Fibroblast of skin of left quadriceps (primary cell): ENCODE results near the gene ADCYAP1R1.

ENCODE experiments used
- DNase-seq, 2 experiments: peaks; one replicate each; pipeline ENCODE4 v3.0.0-alpha.2; 2013; ENCODE audit warnings: low read depth in 2 of 2

ADCYAP1R1 gene

DNA sequence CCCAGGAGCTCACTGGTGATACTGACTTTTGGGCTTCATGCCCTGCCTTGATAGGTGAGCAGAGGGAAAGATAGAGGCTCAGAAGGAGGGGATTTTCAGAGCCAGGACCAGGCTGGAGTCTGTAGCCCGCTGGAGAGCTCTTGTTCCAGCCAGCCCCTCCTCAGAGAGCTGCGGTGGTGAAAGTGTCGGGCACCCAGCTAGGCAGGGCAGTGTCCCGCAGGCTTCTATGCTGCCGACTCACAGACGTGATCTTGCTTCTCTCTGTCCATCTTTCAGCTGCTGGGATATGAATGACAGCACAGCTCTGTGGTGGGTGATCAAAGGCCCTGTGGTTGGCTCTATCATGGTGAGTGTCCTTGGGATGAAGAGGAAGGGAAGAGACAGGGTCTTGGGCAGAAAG is 35.2 kb downstream of the ADCYAP1R1 start:
- no peak for DNase-seq

DNA sequence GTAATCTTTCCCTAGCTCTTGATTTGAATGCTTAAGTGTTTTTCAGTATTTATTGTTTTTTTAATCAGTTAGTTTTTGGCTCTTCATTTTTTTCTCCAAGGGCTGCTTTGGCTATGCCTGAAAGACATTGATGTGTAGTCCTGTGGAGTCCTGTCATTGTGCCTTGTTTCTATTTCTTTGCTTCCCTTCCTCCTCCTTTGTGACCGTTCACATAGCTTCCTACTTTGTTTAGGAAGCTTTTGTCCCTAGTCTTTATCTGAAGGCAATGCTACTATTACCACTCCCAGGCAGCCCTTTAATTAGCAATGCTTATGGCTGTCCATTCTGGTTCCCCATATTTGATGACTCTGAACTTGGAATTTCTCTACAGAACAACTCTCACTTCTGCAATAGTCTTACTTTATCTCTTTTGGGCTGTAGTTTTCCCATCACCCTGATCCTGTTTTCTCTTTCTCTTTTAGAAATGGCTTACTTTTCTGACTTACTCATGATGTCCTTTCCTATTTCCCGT is 39.9 kb downstream of the ADCYAP1R1 start:
- no peak for DNase-seq

DNA sequence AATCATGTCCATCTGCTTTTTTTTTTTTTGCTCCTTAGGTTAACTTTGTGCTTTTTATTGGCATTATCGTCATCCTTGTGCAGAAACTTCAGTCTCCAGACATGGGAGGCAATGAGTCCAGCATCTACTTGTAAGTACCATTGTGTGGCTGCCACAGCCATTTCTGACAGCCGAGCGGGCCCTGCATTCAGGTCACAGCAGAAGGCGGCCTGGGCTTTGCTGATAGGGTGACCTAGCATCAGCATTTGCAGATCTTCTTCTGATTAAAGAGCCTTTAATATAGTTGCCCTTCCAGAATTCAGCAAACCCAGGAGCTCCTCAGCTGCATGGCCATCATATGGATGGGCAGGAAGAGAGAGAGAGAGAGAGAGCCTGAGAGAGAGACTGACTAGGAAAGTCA is 40.5 kb downstream of the ADCYAP1R1 start:
- no peak for DNase-seq

DNA sequence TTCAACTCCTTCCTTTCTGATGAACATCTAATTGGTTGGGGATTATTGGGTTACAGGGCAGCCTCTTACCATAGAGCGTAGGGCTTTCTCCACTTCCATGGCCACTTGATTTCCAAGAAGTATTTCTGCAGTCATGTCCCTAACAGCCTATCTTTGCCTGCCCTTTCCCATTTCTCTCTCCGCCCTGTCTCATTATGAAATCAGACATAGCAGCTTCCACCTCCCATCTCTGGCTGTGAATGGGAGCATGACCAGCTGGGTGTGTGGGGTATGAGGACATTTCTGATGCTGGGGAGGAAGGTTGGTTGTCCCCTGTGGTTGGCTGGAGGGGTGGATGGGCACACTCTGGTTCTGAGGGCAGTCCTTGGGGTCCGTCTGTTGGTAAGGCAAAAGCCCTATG is 41.2 kb downstream of the ADCYAP1R1 start:
- no peak for DNase-seq

DNA sequence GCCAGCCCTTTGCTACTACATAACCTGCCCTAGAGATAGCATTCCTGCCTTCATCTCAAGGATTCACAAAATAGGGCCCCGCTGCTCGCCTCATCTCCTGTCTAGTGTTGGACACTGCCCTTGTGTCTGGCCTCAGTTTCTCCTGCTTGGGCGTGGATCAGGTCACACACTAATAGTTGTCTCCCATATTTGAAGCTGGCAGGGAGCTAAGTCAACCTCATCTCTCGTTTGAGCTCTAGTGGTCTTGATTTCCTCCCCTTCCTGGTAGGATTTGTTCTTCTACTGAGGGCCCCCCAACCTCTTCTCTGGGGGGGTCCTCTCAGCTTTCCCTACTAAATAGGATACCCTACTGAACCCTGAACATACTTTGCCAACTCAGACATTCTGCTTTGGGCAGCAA is 42.2 kb downstream of the ADCYAP1R1 start:
- no peak for DNase-seq

DNA sequence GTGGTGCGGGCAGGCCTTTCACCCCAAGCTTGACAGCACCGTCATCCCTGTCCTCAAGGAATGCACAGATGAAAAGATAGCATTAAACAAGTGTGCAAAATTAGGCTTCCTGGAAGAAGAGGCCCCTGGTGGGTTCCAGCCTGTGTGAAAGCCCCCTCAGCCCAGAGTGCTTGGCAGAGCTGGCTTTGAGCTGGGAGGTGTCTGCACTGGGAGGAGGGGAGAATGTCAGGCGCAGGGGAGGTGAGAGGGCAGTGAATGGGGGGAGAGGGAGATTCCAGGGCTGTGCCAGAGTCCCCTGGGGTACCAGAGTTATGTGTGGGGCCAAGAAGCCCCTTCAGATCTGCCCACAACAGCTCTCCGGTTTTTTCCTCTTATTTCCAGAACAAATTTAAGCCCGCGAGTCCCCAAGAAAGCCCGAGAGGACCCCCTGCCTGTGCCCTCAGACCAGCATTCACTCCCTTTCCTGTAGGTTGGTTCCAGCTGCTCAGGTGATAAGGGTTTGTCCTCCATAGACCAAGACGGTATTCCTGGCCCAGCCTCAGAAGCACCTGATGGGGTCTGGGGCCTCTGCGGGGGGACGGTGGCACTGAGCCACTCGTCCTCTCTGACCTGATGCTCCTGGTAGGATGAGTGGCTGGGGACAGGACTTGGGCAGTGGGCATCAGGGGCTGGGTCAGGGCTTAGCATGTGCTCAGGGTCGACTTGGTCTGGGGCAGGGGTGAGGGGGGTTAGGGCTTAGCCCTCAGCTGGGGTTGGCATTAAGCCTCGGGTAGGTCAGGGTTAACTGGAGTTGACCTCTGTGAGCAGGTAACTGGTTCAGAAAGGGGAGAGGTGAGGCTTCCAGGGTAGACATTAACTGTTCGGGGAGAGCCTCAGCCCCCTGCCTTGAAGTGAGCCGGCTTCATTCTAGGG is 43.4 kb downstream of the ADCYAP1R1 start:
- DNase-seq, result no peak

DNA sequence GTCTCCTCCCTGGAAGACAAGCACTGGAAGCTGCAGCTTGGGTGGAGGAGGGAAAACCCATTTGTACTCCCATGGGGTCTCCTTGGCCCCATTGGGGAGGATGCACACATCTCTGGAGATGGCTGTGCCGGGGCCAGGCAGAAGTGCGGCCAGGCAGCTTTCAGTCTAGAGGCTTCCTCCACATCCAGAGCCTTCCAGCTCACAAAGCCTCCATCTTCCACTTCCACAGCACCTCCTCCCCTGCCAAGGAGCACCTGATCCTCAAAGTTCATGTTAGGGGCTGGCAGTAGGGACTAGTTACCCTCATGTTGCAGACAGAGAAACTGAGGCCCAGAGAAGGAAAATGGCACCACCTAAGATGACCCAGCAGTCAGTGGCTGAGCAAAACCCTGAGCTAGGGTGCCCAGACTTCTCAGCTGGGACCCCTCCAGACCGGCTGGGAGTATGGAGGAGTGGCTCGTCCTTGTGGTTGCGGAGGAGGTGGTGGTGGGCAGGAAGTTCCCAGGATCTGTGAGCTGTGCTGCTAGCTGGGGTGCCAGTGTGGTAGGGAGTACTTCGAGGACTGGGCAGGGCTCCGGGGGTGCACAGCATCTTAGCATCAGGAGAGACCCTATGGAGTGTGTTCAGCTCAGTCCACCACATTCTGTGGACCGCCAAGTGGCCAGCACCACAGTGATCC is 44.2 kb downstream of the ADCYAP1R1 start:
- no peak for DNase-seq

DNA sequence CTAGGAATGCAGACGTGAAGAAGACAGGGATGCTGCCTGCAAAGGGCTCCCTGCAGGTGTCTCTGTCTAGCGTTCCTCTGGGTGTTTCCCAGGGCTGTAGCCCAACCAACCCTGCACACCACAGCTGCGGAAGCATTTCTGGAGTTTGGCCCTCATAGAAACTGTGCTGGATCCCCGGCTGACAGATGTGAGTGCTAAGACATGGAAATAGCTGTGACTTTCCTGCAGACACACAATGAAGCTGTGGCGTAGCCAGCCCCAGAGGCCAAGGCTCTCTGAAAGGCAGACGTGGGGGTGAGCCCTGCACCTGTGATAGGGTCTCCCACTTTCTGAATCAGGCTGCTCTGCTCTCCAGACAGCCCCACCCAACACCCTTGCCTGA is 44.8 kb downstream of the ADCYAP1R1 start:
- DNase-seq, result no peak

DNA sequence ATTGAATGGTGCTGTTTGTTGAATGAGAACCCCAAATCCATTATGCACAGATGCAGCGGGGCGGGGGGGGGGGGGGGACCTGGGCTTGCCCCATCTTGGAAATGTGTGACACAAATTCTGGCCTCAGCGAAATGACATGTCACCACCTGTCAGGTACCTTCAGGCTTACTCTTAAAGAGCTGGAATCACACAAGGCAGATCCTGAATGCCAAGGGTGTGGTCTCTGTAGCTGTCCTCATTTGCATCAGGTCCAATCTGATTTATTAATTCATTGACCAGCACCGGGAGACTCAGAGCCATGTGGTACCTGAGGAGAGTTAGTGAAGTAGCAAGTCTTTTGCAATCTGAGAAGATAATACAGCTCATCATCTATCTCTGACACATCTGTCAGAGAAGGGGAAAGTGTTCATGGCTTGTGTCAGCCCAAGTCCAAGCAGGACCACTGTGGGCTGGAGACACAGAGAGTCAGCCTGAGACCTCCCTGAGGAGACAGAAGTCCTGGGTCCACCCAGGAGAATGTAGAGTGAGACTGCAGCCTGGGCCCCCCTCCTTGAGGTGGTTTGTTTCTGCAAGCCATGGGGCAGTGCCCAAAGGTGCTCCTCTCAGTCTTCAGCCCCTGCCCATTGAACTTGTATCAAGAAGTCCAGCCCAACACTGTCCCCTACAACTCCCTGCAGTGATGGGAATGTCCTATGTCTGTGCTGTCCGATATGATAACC is 46.7 kb downstream of the ADCYAP1R1 start:
- DNase-seq, result no peak

DNA sequence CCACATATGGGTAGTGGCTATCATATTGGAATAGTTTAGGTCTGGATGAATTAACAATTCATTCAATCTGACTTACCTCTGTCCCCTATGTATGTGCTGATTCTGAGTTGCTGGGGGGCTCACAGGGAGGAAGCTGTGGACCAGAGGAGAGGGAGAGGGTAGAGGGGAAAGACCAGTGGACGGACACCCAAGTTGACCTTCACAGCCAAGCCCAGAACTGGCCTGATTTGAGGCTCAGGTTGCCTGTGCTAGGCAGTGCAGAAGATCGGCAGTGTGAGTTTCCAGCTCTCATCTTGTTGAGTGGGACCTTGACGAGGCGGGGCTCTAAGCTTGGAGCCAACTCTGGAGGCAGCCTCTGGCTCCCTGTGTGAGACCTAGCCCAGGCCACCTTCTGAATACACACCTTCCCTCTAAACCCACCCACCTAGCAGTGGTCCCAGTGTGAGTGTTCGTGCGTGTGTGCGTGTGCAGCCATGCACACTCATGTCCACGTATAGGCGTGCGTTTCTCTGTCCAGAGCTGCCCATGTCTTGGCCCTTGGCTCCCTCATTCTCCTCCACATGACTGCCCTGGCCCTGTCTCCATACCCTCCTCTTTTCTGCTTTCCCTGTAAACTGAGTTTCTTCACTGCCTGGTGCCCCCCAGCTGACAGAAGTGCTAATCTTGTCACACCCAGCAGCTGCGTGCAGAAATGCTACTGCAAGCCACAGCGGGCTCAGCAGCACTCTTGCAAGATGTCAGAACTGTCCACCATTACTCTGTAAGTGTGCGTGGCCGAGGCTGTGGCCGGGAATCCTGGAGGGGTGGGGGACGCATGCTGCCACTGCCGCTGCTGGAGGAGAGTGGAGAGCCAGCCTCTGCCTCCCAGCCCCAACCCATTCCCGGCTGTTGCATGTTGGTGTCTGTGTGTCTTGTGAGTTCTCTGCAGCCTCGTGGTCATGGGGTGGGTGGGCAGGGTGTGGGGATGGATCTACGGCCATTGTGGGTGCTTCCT is 47.6 kb downstream of the ADCYAP1R1 start:
- DNase-seq, result no peak

DNA sequence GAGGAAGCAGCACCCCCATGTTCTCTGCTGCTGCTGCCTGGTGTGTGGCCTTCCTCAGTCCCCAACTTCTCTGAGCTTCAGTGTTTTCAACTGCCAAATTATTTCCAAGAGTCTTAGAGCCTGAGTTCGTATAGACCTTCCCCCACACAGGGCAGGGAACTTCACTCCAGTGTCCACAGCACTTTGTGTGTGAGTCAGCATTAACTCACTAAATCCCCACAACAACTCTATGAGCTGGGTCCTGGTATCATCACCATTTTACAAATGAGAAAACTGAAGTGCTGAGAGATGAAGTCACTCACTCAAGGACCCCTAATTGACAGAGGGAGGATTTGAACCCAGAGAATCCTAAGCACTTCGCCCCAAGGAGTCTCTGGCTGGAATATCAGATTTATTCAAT is 48.3 kb downstream of the ADCYAP1R1 start:
- peak; percentile 13 to 27 for DNase-seq

DNA sequence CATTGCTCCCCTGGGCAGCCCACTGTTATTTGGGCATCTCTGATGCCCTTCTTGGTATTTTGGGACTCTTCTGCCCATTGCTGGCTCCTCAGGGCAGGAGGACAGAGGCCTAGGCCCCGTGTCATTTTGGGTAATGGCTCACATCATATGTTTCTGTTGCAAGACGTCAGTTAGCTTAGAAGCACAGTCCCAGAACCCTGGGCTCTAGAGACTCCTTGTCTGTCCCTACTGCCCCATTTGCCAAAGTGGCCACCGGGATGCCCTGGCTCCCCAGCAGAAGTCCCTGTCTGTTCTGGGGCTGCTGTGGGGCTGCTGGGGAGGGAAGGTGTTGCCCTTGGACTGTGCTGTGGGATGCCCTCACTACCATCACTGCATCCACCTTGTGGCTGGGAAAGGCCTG is 48.8 kb downstream of the ADCYAP1R1 start:
- DNase-seq, result no peak

DNA sequence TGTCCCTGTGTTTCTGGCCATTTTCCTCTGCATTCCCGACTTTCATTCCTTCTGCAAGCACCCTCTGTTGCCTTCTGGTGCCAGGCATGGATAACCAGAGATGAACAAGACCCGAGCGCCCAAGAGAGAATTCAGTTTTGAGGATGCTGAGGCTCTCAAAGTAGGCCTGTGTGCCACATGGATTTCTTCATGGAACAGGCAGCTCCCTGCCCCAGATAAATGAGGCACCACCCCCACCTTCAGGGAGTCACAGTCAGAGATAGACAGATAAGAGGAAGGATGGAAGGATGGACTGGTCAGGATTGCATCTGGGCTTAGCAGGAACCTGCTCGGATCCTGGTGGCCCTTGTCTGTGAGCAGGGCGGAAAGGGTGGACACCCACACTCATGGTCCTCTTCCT is 49.4 kb downstream of the ADCYAP1R1 start:
- no peak for DNase-seq

DNA sequence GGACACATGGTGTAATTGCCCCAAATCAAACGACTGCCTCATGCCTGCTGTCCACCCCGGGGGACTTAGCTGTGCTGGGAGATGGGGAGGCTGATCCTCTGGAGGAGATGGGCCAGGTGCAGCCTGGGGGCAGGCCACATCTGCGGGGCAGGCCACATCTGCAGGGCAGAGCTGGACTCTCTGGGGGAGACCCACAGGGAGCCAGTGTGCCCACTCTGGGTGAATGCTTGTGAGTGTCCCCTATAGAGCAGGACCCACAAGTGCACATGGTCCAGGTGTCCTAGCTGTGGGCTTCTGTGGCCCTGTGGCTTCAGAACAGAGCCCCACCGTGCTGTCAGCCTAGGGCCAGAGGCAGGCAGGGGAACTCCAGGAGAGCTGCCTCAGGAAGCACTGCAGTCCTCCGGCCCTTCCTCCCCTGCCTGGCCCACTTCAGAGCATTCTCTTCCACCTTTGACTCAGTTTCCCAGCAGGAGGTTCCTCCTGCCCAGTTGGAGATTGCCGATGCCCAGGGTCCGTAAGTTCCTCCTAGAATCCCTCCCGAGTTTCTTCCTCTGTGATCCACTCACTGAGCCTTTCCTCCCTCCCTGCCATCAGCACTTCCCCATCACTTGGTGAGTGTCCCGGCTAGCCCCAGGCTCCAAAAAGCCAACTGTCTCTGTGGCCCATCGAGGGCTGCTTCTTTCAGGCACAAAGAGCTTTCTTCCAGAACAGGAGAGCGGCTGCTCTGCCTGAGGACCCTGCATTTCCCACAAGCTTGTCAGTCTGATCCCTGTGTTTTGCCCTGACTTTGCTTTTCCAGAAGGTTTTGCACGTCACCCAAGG is 50.3 kb downstream of the ADCYAP1R1 start:
- DNase-seq, result no peak

DNA sequence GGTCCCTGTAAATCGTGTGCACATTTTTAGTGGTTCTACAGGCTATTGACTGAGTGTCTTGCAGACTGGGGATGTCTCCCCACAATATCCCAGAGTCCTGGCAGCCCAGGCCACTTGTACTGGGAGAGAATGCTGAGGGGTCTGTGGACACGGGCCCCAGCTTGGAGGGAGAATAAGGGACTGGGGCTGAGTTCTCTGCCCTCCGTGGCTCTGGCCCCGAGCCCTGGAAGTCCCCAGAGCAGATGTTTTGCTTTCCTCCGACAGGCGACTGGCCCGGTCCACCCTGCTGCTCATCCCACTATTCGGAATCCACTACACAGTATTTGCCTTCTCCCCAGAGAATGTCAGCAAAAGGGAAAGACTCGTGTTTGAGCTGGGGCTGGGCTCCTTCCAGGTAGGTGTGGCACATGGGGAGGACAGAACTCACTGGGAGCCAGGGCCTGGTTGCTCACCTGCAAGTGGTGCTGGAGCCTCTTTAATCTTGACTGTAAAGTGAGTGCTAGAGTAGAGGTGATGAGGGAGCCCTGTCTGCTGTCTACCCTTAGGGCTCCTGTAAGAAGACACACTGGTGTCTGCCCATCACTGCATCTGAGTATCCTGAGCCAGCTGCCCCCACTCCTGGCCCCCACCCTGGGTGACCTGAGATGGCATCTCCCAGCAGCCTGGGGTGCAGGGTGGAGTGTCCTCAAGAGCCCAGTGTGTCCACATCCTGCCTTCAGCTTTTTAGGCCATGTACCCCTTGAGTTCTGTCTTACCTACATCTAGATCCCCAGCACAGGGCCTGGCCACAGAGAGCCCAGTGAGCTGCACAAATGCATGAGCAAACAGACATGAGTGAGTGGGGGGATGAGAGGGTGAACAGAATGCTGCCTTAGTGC is 51.1 kb downstream of the ADCYAP1R1 start:
- DNase-seq, result no peak

DNA sequence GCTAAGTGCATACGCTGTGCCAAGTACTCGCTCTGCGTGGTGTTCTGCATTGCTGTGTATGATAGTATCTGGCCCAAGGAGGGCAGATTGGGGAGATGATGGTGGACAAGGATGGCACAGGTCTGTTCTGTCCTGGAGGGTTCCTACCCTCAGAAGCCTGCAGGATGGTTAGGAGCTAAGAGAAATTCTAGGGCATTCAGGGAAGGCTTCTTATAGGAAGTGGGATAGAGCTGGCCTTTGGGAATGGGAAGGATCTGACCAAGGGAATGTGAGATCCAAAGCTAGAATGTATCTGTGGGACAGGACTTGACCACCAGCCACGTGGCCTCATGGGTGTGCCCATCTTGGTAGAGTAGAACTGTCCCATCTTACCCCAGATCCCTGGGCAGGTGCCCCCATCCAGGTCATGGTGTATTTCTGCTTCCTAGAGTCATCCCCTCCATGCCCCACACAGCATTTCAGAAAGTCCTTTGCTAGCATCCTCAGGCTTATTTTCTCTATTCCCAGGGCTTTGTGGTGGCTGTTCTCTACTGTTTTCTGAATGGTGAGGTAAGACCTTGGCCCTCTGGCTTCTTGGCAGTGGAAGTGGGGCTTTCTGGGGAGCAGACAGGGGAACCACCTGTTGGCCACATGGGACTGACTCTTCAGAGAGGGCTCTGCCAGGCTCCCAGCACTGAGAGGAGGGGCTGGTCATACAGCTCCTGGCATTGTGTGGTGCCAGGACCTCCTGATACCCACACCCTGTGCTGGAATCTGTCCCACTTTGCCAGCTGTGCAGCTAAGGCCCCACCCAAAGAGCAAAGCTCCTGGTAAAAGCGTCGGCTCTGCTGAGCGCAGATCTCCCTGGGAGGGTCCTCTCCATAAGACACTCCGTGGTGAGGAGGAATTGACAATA is 52.5 kb downstream of the ADCYAP1R1 start:
- DNase-seq, result no peak

DNA sequence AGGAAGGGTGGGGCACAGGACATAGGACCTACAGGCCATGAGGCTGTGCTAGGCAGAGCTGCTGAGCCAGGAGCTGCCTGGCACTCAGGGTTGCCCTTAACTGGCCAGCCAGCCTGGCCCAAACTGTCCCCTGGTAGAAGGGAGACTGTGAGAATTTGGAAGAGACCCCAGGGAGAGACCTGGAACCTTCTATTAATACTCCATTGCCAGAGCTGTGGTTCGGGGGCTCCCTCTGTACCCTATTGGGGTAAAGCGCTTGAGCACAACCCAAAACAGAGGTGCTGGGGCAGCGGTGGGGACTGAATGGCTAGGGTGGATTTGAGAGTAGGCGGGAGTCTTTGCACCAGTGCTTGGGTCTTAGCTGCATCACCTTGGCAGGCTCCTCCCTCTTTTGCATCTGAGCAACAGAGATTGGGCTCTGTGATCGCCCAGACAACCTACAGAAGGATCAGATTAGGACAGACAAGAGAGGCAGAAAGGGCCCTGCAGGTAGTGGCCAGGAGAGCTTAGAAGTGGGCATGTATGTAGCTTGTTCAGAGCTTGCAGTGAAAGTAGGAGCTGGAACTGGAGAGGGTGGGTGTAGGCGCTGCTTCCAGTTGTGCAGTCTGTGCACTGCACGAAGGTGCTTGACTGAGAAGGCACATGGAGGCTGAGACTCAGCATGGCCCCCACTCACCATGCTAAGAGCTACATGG is 53.3 kb downstream of the ADCYAP1R1 start:
- no peak for DNase-seq
